Measurements from ENCODE around the gene VPS37D. TPM values are rescaled to one million over a fixed set of nuclear protein-coding genes. Genes with fewer than 3 reads are reported as not detected.

Gene VPS37D
- total RNA-seq, 1 donor from 2014 or later, result 0.24 TPM

GRCh38 chr7:73638911-73639310 lies 28.7 kb upstream of the VPS37D start:
- Mint-ChIP-seq H3K36me3 (ENCODE audit: low read depth) (no peaks in the 10 kb centered on the region), H3K27me3 (peaks cover 21% of the 10 kb centered on the region), H3K9me3 (peaks cover 2% of the 10 kb centered on the region), H3K4me3 (no peak overlapping the region), H3K27ac (no peak overlapping the region), H3K4me1 (no peaks in the 10 kb centered on the region)
- ChIA-PET POLR2A (no interaction called here), CTCF (no interaction called here)
- no peak for TF ChIP-seq CTCF (IDR thresholded peaks at IDR 0.05)
- DNase-seq (no peak), ATAC-seq (ENCODE audit: low read depth) (no peak)
- intact Hi-C loops (cut with micrococcal nuclease), result no loop called here

- no peak for DNase-seq
- ChIA-PET POLR2A (no interaction called here), CTCF (no interaction called here)
- intact Hi-C loops (cut with micrococcal nuclease), result no loop called here
- no peaks in the 10 kb centered on the region for H3K4me1 Mint-ChIP-seq
- H3K27me3 Mint-ChIP-seq, result peaks cover 26% of the 10 kb centered on the region
- TF ChIP-seq CTCF (IDR thresholded peaks at IDR 0.05), result no peak
- peaks cover 2% of the 10 kb centered on the region for H3K9me3 Mint-ChIP-seq
- no peaks in the 10 kb centered on the region for H3K36me3 Mint-ChIP-seq (ENCODE audit: low read depth)
- H3K27ac Mint-ChIP-seq, result no peak overlapping the region
- no peak overlapping the region for H3K4me3 Mint-ChIP-seq
- ATAC-seq (ENCODE audit: low read depth), result no peak
Observed at GRCh38 chr7:73642834-73643233, 24.8 kb upstream of the VPS37D start.

GRCh38 chr7:73644688-73645286 lies 22.8 kb upstream of the VPS37D start:
- Mint-ChIP-seq H3K27ac (no peak overlapping the region), H3K27me3 (peaks cover 36% of the 10 kb centered on the region), H3K4me3 (no peak overlapping the region), H3K4me1 (peaks cover 7% of the 10 kb centered on the region), H3K36me3 (ENCODE audit: low read depth) (no peaks in the 10 kb centered on the region), H3K9me3 (peaks cover 2% of the 10 kb centered on the region)
- intact Hi-C loops (cut with micrococcal nuclease), result no loop called here
- ChIA-PET POLR2A (no interaction called here), CTCF (interaction anchor here (1.2 kb wide), 1 partner anchor 20 kb away, joined by 3 read pairs; no protein-coding TSS in a partner anchor)
- no peak for DNase-seq
- TF ChIP-seq CTCF (IDR thresholded peaks at IDR 0.05), result no peak
- no peak for ATAC-seq (ENCODE audit: low read depth)

- H3K4me3 Mint-ChIP-seq, result no peak overlapping the region
- H3K4me1 Mint-ChIP-seq, result peaks cover 7% of the 10 kb centered on the region
- intact Hi-C loops (cut with micrococcal nuclease), result no loop called here
- CTCF ChIA-PET, result interaction anchor here (1.2 kb wide), 1 partner anchor 19 kb away, joined by 3 read pairs; no protein-coding TSS in a partner anchor
- DNase-seq (no peak), ATAC-seq (ENCODE audit: low read depth) (no peak)
- peaks cover 44% of the 10 kb centered on the region for H3K27me3 Mint-ChIP-seq
- peaks cover 2% of the 10 kb centered on the region for H3K9me3 Mint-ChIP-seq
- no peak overlapping the region for H3K27ac Mint-ChIP-seq
- TF ChIP-seq CTCF (IDR thresholded peaks at IDR 0.05), result no peak
- POLR2A ChIA-PET, result no interaction called here
- no peaks in the 10 kb centered on the region for H3K36me3 Mint-ChIP-seq (ENCODE audit: low read depth)
Observed at GRCh38 chr7:73645643-73646174, 21.9 kb upstream of the VPS37D start.

- no peak for DNase-seq
- CTCF ChIA-PET, result no interaction called here
- H3K27ac Mint-ChIP-seq, result no peak overlapping the region
- no peak for TF ChIP-seq CTCF (IDR thresholded peaks at IDR 0.05)
- no peak for ATAC-seq (ENCODE audit: low read depth)
- H3K36me3 Mint-ChIP-seq (ENCODE audit: low read depth), result no peaks in the 10 kb centered on the region
- H3K27me3 Mint-ChIP-seq, result peaks cover 52% of the 10 kb centered on the region
- peaks cover 7% of the 10 kb centered on the region for H3K4me1 Mint-ChIP-seq
- intact Hi-C loops (cut with micrococcal nuclease), result no loop called here
- H3K9me3 Mint-ChIP-seq, result no peaks in the 10 kb centered on the region
- POLR2A ChIA-PET, result no interaction called here
- H3K4me3 Mint-ChIP-seq, result no peak overlapping the region
Observed at GRCh38 chr7:73646785-73647724, 20.6 kb upstream of the VPS37D start.
